ENCODE data around the gene ANKDD1A. TPM values are rescaled to one million over a fixed set of nuclear protein-coding genes. Genes with fewer than 3 reads are reported as not detected.

ANKDD1A gene
- total RNA-seq: 3.3 and 3.6 TPM in 2 replicates

GRCh38 chr15:64911311-64912186 is at the start of gene ANKDD1A:
TSS of gene ANKDD1A (plus strand) at chr15:64911902. CDS start at chr15:64911931, 29 bp downstream.

GRCh38 chr15:64989416-64990167 is 77.9 kb downstream of the ANKDD1A start, which contains the start of gene SPG21:
TSS of gene SPG21 (minus strand) at chr15:64989914. CDS start at chr15:64983569, 6,345 bp downstream.

Other genes starting within 250 kb of the ANKDD1A start
- gene RBPMS2, start 136.3 kb upstream of the ANKDD1A start, total RNA-seq: 0.24 and 0.50 TPM in 2 replicates
- gene PIF1, start 86.3 kb upstream of the ANKDD1A start, total RNA-seq: 4.0 and 6.2 TPM in 2 replicates
- 18.7 and 22.7 TPM in 2 replicates for gene PLEKHO2, start 70.0 kb upstream of the ANKDD1A start, total RNA-seq
- 69.1 and 69.5 TPM in 2 replicates for gene SPG21, start 78.0 kb downstream of the ANKDD1A start, total RNA-seq
- 16.2 and 21.5 TPM in 2 replicates for gene MTFMT, start 117.7 kb downstream of the ANKDD1A start, total RNA-seq
- gene SLC51B, start 133.5 kb downstream of the ANKDD1A start, total RNA-seq: not detected in 2 replicates
- gene RASL12, start 156.1 kb downstream of the ANKDD1A start, total RNA-seq: 6.7 and 8.1 TPM in 2 replicates
- gene KBTBD13, start 164.8 kb downstream of the ANKDD1A start, total RNA-seq: not detected in 2 replicates
- gene UBAP1L, start 203.3 kb downstream of the ANKDD1A start, total RNA-seq: 0.39 and 0.75 TPM in 2 replicates
- 21.8 and 30.0 TPM in 2 replicates for gene PDCD7, start 221.9 kb downstream of the ANKDD1A start, total RNA-seq

Measured in cardiac ventricle fibroblast (primary cell).